SK-N-MC (cell line): ENCODE results near the gene CIITA.

Experiments used
- EZH2 ChIP-seq: fragments of 200-600 bp; sonication (generic); IDR thresholded peaks from one replicate; pipeline ENCODE4 v1.6.1; 2017; ENCODE audit warnings: antibody characterized with exemption
- FOXP2 ChIP-seq: optimal IDR thresholded peaks from 2 replicates; pipeline ENCODE3; 2011; ENCODE audit warnings: mild to moderate bottlenecking, moderate library complexity; ENCODE audit not compliant: insufficient read depth; ENCODE audit errors: extremely low read length, control extremely low read depth
- POLR2AphosphoS5 ChIP-seq: IDR thresholded peaks from 2 replicates; pipeline ENCODE4 v1.6.1; 2012; ENCODE audit warnings: mild to moderate bottlenecking, low read depth, low read length, borderline replicate concordance

GRCh38 chr16:10926867-10927266 is 49.9 kb downstream of the CIITA start:
- TF ChIP-seq POLR2AphosphoS5 = no peak
- no peak for TF ChIP-seq EZH2
- TF ChIP-seq FOXP2 = no peak
